Testis (tissue), 3 donors: ENCODE measurements around the gene CACNG4. TPM values are rescaled to one million over a fixed set of nuclear protein-coding genes. Genes with fewer than 3 reads are reported as not detected.

ENCODE experiments used
- DNase-seq: peaks from one replicate; pipeline ENCODE4 v3.0.0-alpha.2; 2019
- H3K27ac ChIP-seq, 2 donors: fragments of 200-600 bp; sonication (generic); one replicate each; pipeline ENCODE4 v1.5.1; 2019
- H3K27me3 ChIP-seq: fragments of 200-600 bp; sonication (generic); one replicate; pipeline ENCODE4 v1.5.1; 2019
- H3K36me3 ChIP-seq: fragments of 200-600 bp; sonication (generic); one replicate; pipeline ENCODE4 v1.5.1; 2017; ENCODE audit warnings: low read depth; ENCODE audit errors: missing control alignments
- H3K4me1 ChIP-seq: fragments of 200-600 bp; sonication (generic); one replicate; pipeline ENCODE4 v1.5.1; 2019
- H3K4me3 ChIP-seq, 2 donors: fragments of 200-600 bp; sonication (generic); one replicate each; pipeline ENCODE4 v1.5.1; 2017 to 2019
- H3K9me3 ChIP-seq: fragments of 200-600 bp; sonication (generic); one replicate; pipeline ENCODE4 v1.5.1; 2017
- CTCF ChIP-seq, 3 experiments: fragments of 450-650 bp in 2 of 3; fragments of 200-600 bp in 1 of 3; sonication (generic) in 1 of 3; IDR thresholded peaks; one replicate each; pipeline ENCODE4 v1.5.1; 2016 to 2019; ENCODE audit warnings: antibody characterized with exemption in 3 of 3, mild to moderate bottlenecking in 2 of 3, moderate library complexity in 1 of 3
- POLR2A ChIP-seq: fragments of 450-650 bp; IDR thresholded peaks from one replicate; pipeline ENCODE4 v1.6.1; 2017; ENCODE audit warnings: antibody characterized with exemption, mild to moderate bottlenecking, moderate library complexity
- WGBS, 2 donors: methylation state at CpG; one replicate each; pipeline ENCODE4 v1.1.5; 2018; 5-methylcytosine and 5-hydroxymethylcytosine counted together
- intact Hi-C: fragments of 100-400 bp; cut with DNase I; formaldehyde crosslinking; loops from one replicate; pipeline ENCODE4 v1.15.1; 2023; ENCODE audit warnings: low total_unique reads
- polyA plus RNA-seq: library from polyadenylated mRNA; stranded (reverse); fragments of 350-450 nt; fragmentation: Illumina TruSeq; extraction: RNeasy Lipid Tissue Mini Kit (QIAGEN cat#74804); gene quantifications from one replicate; pipeline ENCODE4 v1.2.3, GENCODE V29; 2014; ENCODE audit warnings: low read depth, low replicate concordance; ENCODE audit not compliant: insufficient read depth
- total RNA-seq, 2 donors: library from RNA; depleted of rRNA; stranded (reverse); fragments of >200 nt; gene quantifications; one replicate each; pipeline ENCODE4 v1.2.3, GENCODE V29; 2016

CACNG4 gene
- total and polyA plus RNA-seq, 3 donors from 2014 or later, result 0.16 to 0.81 (median 0.46) TPM

- H3K4me1 ChIP-seq, result no peaks in the 10 kb centered on the region
- H3K27ac ChIP-seq, result no peak overlapping the region
- H3K27me3 ChIP-seq, result no peaks in the 10 kb centered on the region
- no peaks in the 10 kb centered on the region for H3K36me3 ChIP-seq
- no peak overlapping the region for H3K4me3 ChIP-seq
- TF ChIP-seq POLR2A (no peak), CTCF (IDR thresholded peaks at IDR 0.05) (no peak)
- intact Hi-C loops, result no loop called here
- no peak for DNase-seq
- 88% methylated on average over 10 to 14 of the region's 14 CpGs for WGBS, 2 donors
- no peaks in the 10 kb centered on the region for H3K9me3 ChIP-seq
These were observed 11.6 kb upstream of the CACNG4 start for GRCh38 chr17:66952681-66953629.

- H3K27ac ChIP-seq, result no peak overlapping the region
- H3K27me3 ChIP-seq, result no peaks in the 10 kb centered on the region
- TF ChIP-seq CTCF (IDR thresholded peaks at IDR 0.05) (no peak), POLR2A (no peak)
- no peak for DNase-seq
- H3K36me3 ChIP-seq, result no peaks in the 10 kb centered on the region
- no peaks in the 10 kb centered on the region for H3K4me1 ChIP-seq
- intact Hi-C loops, result no loop called here
- no peak overlapping the region for H3K4me3 ChIP-seq
- no peaks in the 10 kb centered on the region for H3K9me3 ChIP-seq
- 39 to 60% methylated on average over 7 of the region's 7 CpGs for WGBS, 2 donors
These were observed 10.9 kb upstream of the CACNG4 start for GRCh38 chr17:66953630-66954020.

- no peak for DNase-seq
- Histone ChIP-seq H3K4me1 (no peaks in the 10 kb centered on the region), H3K9me3 (no peaks in the 10 kb centered on the region), H3K27ac (no peak overlapping the region), H3K27me3 (no peaks in the 10 kb centered on the region), H3K4me3 (no peak overlapping the region), H3K36me3 (no peaks in the 10 kb centered on the region)
- 87 to 93% methylated on average over 3 of the region's 3 CpGs for WGBS, 2 donors
- TF ChIP-seq CTCF (IDR thresholded peaks at IDR 0.05) (no peak), POLR2A (no peak)
- intact Hi-C loops, result no loop called here
These were observed 9.9 kb upstream of the CACNG4 start for GRCh38 chr17:66954632-66955031.

GRCh38 chr17:66955821-66956220 is 8.7 kb upstream of the CACNG4 start:
- no peaks in the 10 kb centered on the region for H3K27me3 ChIP-seq
- no peaks in the 10 kb centered on the region for H3K36me3 ChIP-seq
- intact Hi-C loops, result no loop called here
- H3K9me3 ChIP-seq, result no peaks in the 10 kb centered on the region
- WGBS, 2 donors, result 95 to 97% methylated on average over 5 of the region's 5 CpGs
- no peak overlapping the region for H3K4me3 ChIP-seq
- no peak overlapping the region for H3K27ac ChIP-seq
- H3K4me1 ChIP-seq, result no peaks in the 10 kb centered on the region
- DNase-seq, result no peak
- no peak for TF ChIP-seq POLR2A
- TF ChIP-seq CTCF (IDR thresholded peaks at IDR 0.05), result no peak

DNA sequence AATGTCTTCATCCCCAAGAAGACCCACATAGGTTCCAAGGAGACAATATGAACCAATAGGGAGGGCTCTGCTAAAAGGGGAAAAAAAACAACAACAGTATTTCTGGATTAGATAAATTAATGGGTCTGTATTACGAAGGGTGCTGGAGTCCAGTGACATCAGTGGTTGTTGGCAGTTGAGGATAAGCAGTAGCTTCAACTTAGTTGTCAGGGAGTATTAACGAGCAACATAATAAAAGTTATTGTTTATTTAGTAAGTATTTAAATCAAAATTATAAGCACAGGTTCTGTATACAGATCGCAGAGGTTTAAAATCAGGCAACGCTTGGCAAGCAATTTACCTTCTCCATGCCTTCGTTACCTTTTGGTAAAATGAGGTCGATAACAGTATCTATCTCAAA is 7.6 kb upstream of the CACNG4 start:
- intact Hi-C loops, result no loop called here
- TF ChIP-seq POLR2A, result no peak
- no peak for TF ChIP-seq CTCF (IDR thresholded peaks at IDR 0.05)
- WGBS, 2 donors, result 92 to 93% methylated on average over 6 of the region's 6 CpGs
- Histone ChIP-seq H3K27me3 (no peaks in the 10 kb centered on the region), H3K4me3 (no peak overlapping the region), H3K36me3 (no peaks in the 10 kb centered on the region), H3K9me3 (no peaks in the 10 kb centered on the region), H3K4me1 (no peaks in the 10 kb centered on the region), H3K27ac (no peak overlapping the region)
- DNase-seq, result no peak
